ENCODE data around the gene MANEA. TPM values are rescaled to one million over a fixed set of nuclear protein-coding genes. Genes with fewer than 3 reads are reported as not detected.

The MANEA gene
- total RNA-seq, 3 donors from 2014 or later (not counting 1 experiment from before 2014, with no cell fraction given) = 4.7 to 10.6 (median 5.7) TPM

DNA sequence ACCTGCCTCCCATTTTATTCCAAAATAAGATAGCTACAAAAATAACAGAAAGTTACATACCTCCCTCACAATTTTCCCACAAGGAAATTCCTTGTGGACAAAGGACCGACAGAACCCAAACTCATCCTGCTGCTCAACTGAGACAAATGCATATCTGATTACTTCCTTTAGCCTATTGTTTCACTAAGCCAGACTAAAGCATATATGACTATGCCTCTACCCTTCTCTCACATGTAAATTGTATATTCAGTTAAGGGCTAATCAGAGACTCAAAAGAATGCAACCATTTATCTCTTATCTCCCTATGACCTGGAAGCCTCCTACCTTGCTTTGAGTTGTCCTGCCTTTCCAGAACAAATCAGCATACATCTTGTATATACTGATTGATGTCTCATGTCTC, 72.1 kb downstream of the MANEA start:
- Histone ChIP-seq H3K9me3 (ENCODE audit: control insufficient read depth, insufficient read depth, low read length) (no peaks in the 10 kb centered on the region), H3K4me3 (ENCODE audit: low read length) (no peak overlapping the region), H3K36me3 (ENCODE audit: control insufficient read depth, insufficient read depth, low read length) (no peaks in the 10 kb centered on the region), H3K27me3 (ENCODE audit: control insufficient read depth, insufficient read depth, low read length) (no peaks in the 10 kb centered on the region), H3K4me1 (ENCODE audit: control insufficient read depth, insufficient read depth, low read length) (no peaks in the 10 kb centered on the region), H3K27ac (ENCODE audit: low read length) (no peak overlapping the region)
- Mint-ChIP-seq H3K27me3 (ENCODE audit: low read depth in 2 of 2) (no peaks in the 10 kb centered on the region), H3K27ac (no peak overlapping the region), H3K4me1 (no peaks in the 10 kb centered on the region), H3K36me3 (no peaks in the 10 kb centered on the region), H3K4me3 (no peak overlapping the region), H3K9me3 (peaks cover 3 to 5% of the 10 kb centered on the region in 2 donors)
- DNase-seq = no peak
- 20% methylated on average over 1 of the region's 1 CpG for WGBS (ENCODE audit: insufficient coverage)
- TF ChIP-seq, protein P1, sequence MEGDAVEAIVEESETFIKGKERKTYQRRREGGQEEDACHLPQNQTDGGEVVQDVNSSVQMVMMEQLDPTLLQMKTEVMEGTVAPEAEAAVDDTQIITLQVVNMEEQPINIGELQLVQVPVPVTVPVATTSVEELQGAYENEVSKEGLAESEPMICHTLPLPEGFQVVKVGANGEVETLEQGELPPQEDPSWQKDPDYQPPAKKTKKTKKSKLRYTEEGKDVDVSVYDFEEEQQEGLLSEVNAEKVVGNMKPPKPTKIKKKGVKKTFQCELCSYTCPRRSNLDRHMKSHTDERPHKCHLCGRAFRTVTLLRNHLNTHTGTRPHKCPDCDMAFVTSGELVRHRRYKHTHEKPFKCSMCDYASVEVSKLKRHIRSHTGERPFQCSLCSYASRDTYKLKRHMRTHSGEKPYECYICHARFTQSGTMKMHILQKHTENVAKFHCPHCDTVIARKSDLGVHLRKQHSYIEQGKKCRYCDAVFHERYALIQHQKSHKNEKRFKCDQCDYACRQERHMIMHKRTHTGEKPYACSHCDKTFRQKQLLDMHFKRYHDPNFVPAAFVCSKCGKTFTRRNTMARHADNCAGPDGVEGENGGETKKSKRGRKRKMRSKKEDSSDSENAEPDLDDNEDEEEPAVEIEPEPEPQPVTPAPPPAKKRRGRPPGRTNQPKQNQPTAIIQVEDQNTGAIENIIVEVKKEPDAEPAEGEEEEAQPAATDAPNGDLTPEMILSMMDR (IDR thresholded peaks at IDR 0.05) = no peak
- intact Hi-C loops (cut with micrococcal nuclease) = no loop called here
- no peak for ATAC-seq

DNA sequence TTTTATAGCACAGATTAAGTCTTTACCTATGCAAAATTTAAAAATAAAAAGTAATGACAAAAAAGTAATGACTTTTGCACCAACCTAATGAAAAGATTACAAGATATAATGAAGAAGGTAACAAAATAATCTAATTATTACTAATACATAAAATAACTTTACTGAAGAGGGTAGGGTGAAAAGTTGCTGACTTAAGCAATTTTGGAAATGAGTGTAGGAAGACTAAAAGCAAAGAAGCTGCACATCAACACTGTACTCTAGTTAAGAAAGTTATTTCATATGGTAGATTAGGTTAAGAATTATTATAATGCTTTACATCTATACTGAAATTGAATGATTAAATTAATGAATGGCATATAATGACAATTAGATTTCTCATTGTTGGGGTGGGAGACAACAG, 76.8 kb downstream of the MANEA start:
- H3K27me3 ChIP-seq (ENCODE audit: control insufficient read depth, insufficient read depth, low read length) = no peaks in the 10 kb centered on the region
- H3K36me3 ChIP-seq (ENCODE audit: control insufficient read depth, insufficient read depth, low read length) = no peaks in the 10 kb centered on the region
- ATAC-seq (no peak), DNase-seq (no peak)
- Mint-ChIP-seq H3K4me1 (no peaks in the 10 kb centered on the region), H3K27me3 (ENCODE audit: low read depth in 2 of 2) (no peaks in the 10 kb centered on the region), H3K27ac (no peak overlapping the region), H3K4me3 (no peak overlapping the region), H3K36me3 (no peaks in the 10 kb centered on the region), H3K9me3 (peaks cover 5 to 9% of the 10 kb centered on the region in 2 donors)
- TF ChIP-seq, protein P1 (IDR thresholded peaks at IDR 0.05) = no peak
- H3K4me1 ChIP-seq (ENCODE audit: control insufficient read depth, insufficient read depth, low read length) = no peaks in the 10 kb centered on the region
- intact Hi-C loops (cut with micrococcal nuclease) = no loop called here
- no peak overlapping the region for H3K4me3 ChIP-seq (ENCODE audit: low read length)
- H3K27ac ChIP-seq (ENCODE audit: low read length) = no peak overlapping the region
- no peaks in the 10 kb centered on the region for H3K9me3 ChIP-seq (ENCODE audit: control insufficient read depth, insufficient read depth, low read length)

DNA sequence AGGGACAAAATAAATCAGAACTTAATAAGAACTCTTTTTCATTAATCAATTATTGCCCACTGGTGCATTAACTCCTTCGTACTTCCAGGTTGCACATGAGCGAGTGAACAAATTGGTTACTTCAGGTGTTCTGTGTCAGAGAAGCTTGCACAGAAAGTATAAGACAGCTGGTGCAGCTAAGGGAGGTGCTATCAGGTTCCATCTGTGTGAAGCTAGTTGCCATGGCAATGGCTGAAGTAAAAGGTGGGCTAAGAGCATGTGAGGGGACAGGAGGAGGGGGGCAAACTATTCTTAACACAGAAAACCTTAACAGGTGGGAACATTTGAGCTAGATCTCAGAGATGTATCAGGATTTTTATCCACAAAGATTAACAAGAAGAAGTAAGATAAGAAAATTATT, 81.6 kb downstream of the MANEA start:
- Histone ChIP-seq H3K36me3 (ENCODE audit: control insufficient read depth, insufficient read depth, low read length) (no peaks in the 10 kb centered on the region), H3K4me1 (ENCODE audit: control insufficient read depth, insufficient read depth, low read length) (no peaks in the 10 kb centered on the region), H3K9me3 (ENCODE audit: control insufficient read depth, insufficient read depth, low read length) (no peaks in the 10 kb centered on the region), H3K27me3 (ENCODE audit: control insufficient read depth, insufficient read depth, low read length) (no peaks in the 10 kb centered on the region), H3K27ac (ENCODE audit: low read length) (no peak overlapping the region), H3K4me3 (ENCODE audit: low read length) (no peak overlapping the region)
- Mint-ChIP-seq H3K27me3 (ENCODE audit: low read depth in 2 of 2) (no peaks in the 10 kb centered on the region), H3K4me1 (no peaks in the 10 kb centered on the region), H3K9me3 (peaks cover 8 to 11% of the 10 kb centered on the region in 2 donors), H3K4me3 (no peak overlapping the region), H3K27ac (no peak overlapping the region), H3K36me3 (no peaks in the 10 kb centered on the region)
- DNase-seq (no peak), ATAC-seq (no peak)
- TF ChIP-seq, protein P1 (IDR thresholded peaks at IDR 0.05) = no peak
- WGBS (ENCODE audit: insufficient coverage) = 93% methylated on average over 2 of the region's 2 CpGs
- intact Hi-C loops (cut with micrococcal nuclease) = no loop called here

Data from natural killer cell (primary cell).